Fibroblast of villous mesenchyme (primary cell): Measurements from ENCODE around the gene PUDP. TPM values are rescaled to one million over a fixed set of nuclear protein-coding genes. Genes with fewer than 3 reads are reported as not detected.

Experiments used
- DNase-seq: peaks from one replicate; pipeline ENCODE4 v3.0.0-alpha.2; 2010; ENCODE audit warnings: low read depth
- H3K4me3 ChIP-seq: 2 replicates; pipeline ENCODE4 v1.5.1; 2011; ENCODE audit warnings: low read depth, mild to moderate bottlenecking, low read length
- total RNA-seq: library from RNA; depleted of rRNA; stranded (reverse); fragments of >200 nt; gene quantifications from 2 replicates; pipeline ENCODE4 v1.2.3, GENCODE V29; 2012
- TF ChIP-seq, protein P1 (sequence below): IDR thresholded peaks from 2 replicates; pipeline ENCODE4 v1.5.1; 2012; ENCODE audit warnings: low read depth, mild to moderate bottlenecking, low read length; ENCODE audit not compliant: insufficient read depth

Gene PUDP
- total RNA-seq, 1 donor = 15.1 TPM

- peak; percentile 10 for DNase-seq
- no peak overlapping the region for H3K4me3 ChIP-seq
- TF ChIP-seq, protein P1, sequence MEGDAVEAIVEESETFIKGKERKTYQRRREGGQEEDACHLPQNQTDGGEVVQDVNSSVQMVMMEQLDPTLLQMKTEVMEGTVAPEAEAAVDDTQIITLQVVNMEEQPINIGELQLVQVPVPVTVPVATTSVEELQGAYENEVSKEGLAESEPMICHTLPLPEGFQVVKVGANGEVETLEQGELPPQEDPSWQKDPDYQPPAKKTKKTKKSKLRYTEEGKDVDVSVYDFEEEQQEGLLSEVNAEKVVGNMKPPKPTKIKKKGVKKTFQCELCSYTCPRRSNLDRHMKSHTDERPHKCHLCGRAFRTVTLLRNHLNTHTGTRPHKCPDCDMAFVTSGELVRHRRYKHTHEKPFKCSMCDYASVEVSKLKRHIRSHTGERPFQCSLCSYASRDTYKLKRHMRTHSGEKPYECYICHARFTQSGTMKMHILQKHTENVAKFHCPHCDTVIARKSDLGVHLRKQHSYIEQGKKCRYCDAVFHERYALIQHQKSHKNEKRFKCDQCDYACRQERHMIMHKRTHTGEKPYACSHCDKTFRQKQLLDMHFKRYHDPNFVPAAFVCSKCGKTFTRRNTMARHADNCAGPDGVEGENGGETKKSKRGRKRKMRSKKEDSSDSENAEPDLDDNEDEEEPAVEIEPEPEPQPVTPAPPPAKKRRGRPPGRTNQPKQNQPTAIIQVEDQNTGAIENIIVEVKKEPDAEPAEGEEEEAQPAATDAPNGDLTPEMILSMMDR = no peak
Observed at GRCh38 chrX:7090641-7091040, 57.3 kb downstream of the PUDP start.

DNA sequence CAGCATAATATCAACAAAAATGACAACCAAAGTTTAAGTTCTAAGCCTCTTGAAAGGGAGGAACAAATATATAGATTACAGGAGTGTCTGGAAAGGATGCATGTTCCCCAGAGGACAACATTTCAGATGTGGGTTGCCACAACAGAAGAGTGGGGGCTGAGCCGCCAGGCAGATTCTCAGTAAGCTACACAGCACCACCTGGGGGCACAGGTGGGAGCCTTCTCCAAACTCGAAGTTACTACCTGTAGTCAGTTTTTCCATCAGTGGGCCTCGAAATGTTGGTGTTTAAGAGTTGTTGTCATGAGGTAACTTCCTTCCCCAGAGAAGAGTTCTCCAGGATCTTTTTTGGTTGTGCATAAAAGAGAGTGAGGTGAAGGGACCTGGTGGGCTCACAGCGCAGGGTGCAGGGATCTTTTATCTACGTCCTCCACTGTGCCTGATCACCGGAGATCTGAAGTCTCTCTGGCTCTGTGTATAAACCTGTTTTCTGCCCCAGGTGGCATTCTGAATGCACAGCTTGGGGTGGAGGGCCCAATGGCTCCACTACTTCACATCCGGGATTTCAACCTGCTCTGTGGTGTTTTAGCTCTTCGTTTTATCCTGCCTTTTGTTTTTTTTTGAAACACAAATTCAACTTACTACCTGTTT, 58.9 kb downstream of the PUDP start:
- H3K4me3 ChIP-seq = no peak overlapping the region
- TF ChIP-seq, protein P1 = no peak
- no peak for DNase-seq

GRCh38 chrX:7086384-7086783, 61.6 kb downstream of the PUDP start:
- DNase-seq = peak; percentile 14
- no peak overlapping the region for H3K4me3 ChIP-seq
- TF ChIP-seq, protein P1 = no peak

DNA sequence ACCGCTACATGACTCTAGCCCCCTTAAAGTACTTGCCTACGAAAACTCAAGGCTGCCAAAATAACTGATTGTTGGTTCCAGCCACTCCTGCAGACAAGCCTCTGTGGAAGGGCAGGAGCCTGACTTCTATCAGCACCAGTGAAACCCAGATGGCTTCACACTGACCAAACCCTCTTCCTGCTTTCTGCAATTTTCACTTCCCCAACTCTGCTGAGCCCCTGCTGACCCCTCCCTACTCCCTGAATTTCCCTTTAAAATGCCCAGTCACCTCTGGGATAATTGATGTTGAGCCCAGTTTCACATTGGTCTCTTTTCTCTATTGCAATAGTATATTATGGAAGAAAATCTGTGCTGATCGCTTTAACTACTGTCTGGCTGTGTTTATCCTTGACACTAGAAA, 62.1 kb downstream of the PUDP start:
- H3K4me3 ChIP-seq = no peak overlapping the region
- TF ChIP-seq, protein P1 = no peak
- DNase-seq = no peak

GRCh38 chrX:7084841-7085240, 63.1 kb downstream of the PUDP start:
- H3K4me3 ChIP-seq = no peak overlapping the region
- DNase-seq = no peak
- TF ChIP-seq, protein P1 = no peak

GRCh38 chrX:7083468-7084396, 64.2 kb downstream of the PUDP start:
- DNase-seq = peak; percentile 91
- TF ChIP-seq, protein P1 = no peak
- no peak overlapping the region for H3K4me3 ChIP-seq
